Activated CD4-positive, alpha-beta T cell treated with anti-CD3 and anti-CD28 coated beads for 48 hours (primary cell): ENCODE data around the gene ALS2.
"Not testable (repeated sequence)": the region's sequence is repeated elsewhere in the genome, so short reads cannot be mapped to it uniquely, and the experiment has no call there.

Experiments used
- DNase-seq: peaks from one replicate; pipeline ENCODE4 v3.0.0-alpha.2; 2020

Gene ALS2

DNA sequence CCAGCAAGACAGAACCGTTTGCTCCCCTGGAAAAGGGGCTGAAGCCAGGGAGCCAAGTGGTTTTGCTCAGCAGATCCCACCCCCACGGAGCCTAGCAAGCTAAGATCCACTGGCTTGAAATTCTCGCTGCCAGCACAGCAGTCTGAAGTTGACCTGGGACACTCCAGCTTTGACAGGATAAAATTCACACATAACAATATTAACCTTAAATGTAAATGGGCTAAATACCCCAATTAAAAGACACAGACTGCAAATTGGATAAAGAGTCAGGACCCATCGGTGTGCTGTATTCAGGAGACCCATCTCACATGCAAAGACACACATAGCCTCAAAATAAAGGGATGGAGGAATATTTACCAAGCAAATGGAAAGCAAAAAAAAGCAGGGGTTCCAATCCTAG, 109.5 kb downstream of the ALS2 start:
- not testable (repeated sequence) for DNase-seq

DNA sequence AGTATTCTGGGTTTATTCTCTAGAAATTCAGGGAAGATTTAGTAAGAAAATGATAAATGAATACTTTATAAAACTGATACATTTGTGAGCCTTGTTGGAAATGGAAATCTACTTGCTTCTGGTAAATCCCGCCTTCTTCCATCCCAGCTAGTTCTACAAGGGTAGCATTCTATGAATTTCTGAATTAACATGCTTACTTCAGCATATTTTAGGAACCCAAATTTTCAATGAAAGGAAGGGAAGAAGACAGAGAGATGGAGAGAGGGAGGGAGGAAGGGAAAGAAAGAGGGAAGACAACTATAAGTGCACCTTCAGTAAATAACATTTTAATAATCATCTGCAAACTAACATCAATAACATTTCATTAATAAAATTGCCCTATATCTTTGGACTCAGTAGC, 110.9 kb downstream of the ALS2 start:
- no peak for DNase-seq

- no peak for DNase-seq
Measured at GRCh38 chr2:201668402-201668910, 112.3 kb downstream of the ALS2 start.

- no peak for DNase-seq
Measured at GRCh38 chr2:201664334-201664733, 116.4 kb downstream of the ALS2 start.

DNA sequence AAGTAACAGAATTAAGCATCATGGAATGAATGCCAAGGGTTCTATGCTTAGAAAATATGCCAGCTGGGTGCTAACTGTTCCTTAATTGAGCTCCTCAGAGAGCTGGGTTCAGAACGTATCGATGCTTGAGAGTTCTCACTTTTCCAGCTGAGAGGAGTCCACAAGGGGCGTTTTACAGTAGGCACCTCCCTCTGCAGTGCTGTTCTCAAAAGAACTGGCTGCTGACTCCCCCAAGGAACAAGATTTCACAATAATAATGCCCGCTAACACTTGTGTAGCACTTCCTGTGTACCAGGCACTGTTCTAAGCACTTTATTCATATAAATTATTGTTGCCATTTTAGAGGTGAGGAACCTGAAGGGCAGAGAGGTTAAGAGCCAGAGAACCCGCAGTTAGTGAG, 119.4 kb downstream of the ALS2 start:
- DNase-seq: no peak

DNA sequence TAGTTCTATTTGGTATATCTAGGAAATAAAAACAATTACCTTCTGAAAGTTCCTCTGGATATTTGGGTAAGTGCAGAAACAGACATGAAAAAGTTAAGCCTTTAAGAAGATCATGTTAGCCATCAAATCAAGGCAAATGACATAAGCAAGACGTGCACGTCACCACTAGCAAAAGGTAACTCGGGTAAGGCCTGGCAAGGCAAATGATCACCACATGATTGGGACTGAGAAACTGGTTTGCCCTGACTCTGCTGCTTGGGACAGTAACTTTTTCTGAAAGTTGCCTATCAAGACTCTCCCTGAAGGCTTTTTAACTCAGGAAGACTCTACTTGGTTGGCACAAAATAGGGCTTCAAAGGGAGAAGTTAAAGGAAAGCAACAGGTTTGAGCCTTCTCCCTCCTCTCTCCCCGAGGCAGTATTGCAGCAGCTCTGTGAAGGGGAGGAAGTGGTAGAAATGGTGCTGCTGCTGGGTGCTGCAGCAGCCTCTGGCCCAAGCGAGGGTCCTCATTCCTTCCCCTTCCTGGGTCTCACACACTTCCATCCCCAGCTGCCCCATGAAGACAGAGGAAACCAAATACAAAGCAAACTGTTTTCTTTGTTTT, 120.3 kb downstream of the ALS2 start:
- no peak for DNase-seq

DNA sequence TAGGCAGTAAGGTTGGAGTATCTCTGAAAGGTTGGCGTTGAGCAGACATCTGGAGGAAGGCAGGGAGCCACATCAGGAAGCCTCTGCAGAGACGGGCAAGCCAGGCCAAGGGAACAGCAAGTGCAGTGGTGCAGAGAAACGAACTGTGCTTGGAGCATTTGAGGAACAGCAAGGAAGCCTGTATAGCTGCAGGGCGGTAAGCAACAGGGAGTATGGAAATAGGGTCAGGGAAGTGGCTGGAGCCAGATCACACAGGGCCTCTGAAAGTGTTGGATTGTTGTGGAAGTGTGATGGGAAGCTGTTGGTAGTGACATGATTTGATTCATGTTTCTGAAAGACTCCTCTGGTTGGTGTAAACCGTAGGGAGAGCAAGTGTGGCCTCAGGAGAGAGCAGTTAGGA, 124.0 kb downstream of the ALS2 start:
- DNase-seq: no peak

DNA sequence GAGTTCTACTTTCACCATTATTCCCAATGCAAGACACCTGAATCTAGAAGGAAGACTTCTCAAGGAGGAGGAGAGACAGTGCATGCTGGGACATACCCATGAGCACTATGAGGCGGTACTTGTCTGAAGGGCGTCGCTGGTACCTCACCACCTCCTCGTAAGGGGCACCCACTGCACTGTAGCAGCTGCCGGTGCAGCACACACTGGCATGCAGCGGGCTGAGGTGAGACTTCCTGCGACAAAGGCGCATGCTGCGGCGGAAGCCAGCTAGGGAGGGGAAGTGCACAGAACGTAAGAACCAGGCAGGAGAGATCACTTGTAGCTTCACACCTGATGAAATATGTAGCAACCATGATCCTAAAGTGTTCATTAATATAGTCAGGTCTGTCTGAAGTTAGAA, 124.6 kb downstream of the ALS2 start:
- DNase-seq: no peak

- DNase-seq: no peak
Measured at GRCh38 chr2:201654616-201655384, 125.9 kb downstream of the ALS2 start.

- DNase-seq: no peak
Measured at GRCh38 chr2:201653221-201653620, 127.5 kb downstream of the ALS2 start.
